GM19467 (cell line): Measurements from ENCODE around the gene PTMA.
"Not testable (repeated sequence)": the region's sequence is repeated elsewhere in the genome, so short reads cannot be mapped to it uniquely, and the experiment has no call there.

Experiments
- ATAC-seq: cut with Tn5 transposase; IDR thresholded peaks from one replicate; pipeline ENCODE4 v1.9.1; 2021; ENCODE audit warnings: mild to moderate bottlenecking, moderate library complexity; ENCODE audit not compliant: unreplicated experiment

PTMA gene

GRCh38 chr2:231714639-231715498 is 6.5 kb downstream of the PTMA start:
- no peak for ATAC-seq

GRCh38 chr2:231715499-231715837 is 7.1 kb downstream of the PTMA start:
- ATAC-seq: no peak

GRCh38 chr2:231715988-231716616 is 7.8 kb downstream of the PTMA start:
- no peak for ATAC-seq

- no peak for ATAC-seq
These were observed 8.4 kb downstream of the PTMA start for GRCh38 chr2:231716666-231717280.

GRCh38 chr2:231717281-231718171 is 9.2 kb downstream of the PTMA start:
- no peak for ATAC-seq

GRCh38 chr2:231718799-231719198 is 10.5 kb downstream of the PTMA start:
- ATAC-seq: no peak

- no peak for ATAC-seq
These were observed 12.1 kb downstream of the PTMA start for GRCh38 chr2:231720292-231720986.

GRCh38 chr2:231720987-231721966 is 13.0 kb downstream of the PTMA start:
- peak; percentile 70 for ATAC-seq

- no peak for ATAC-seq
These were observed 14.5 kb downstream of the PTMA start for GRCh38 chr2:231722721-231723307.

- no peak for ATAC-seq
These were observed 17.2 kb downstream of the PTMA start for GRCh38 chr2:231725476-231725875.

- no peak for ATAC-seq
These were observed 18.0 kb downstream of the PTMA start for GRCh38 chr2:231726276-231726675.

GRCh38 chr2:231727621-231728020 is 19.3 kb downstream of the PTMA start:
- ATAC-seq: no peak

GRCh38 chr2:231732604-231733003 is 24.3 kb downstream of the PTMA start:
- ATAC-seq: no peak

GRCh38 chr2:231737761-231738160 is 29.4 kb downstream of the PTMA start:
- ATAC-seq: no peak

- no peak for ATAC-seq
These were observed 35.2 kb downstream of the PTMA start for GRCh38 chr2:231743376-231744116.

GRCh38 chr2:231745303-231746038 is 37.1 kb downstream of the PTMA start:
- no peak for ATAC-seq

- ATAC-seq: not testable (repeated sequence)
These were observed 40.0 kb downstream of the PTMA start for GRCh38 chr2:231748153-231748896.
